Stimulated activated CD4-positive, alpha-beta T cell treated with anti-CD3 and anti-CD28 coated beads, Interleukin-2, amount 100 ng/mL, for 24 hours (primary cell): ENCODE measurements around the gene ARPC1A.
"Not testable (repeated sequence)": the region's sequence is repeated elsewhere in the genome, so short reads cannot be mapped to it uniquely, and the experiment has no call there.

ENCODE experiments used
- DNase-seq, 2 donors: peaks; one replicate each; pipeline ENCODE4 v3.0.0-alpha.2; 2020

The ARPC1A gene

GRCh38 chr7:99371376-99371920, 45.8 kb downstream of the ARPC1A start:
- DNase-seq: no peak

- DNase-seq: no peak
Measured at GRCh38 chr7:99372275-99373090, 46.8 kb downstream of the ARPC1A start.

- no peak for DNase-seq
Measured at GRCh38 chr7:99373091-99374066, 47.7 kb downstream of the ARPC1A start.

GRCh38 chr7:99374111-99375064, 48.7 kb downstream of the ARPC1A start, which contains the start of gene ARPC1B:
ARPC1B (plus strand) TSS chr7:99374730; CDS start chr7:99385715, 10,985 bp downstream.
- DNase-seq: peak; percentile 89 to 91

- DNase-seq: peak; percentile 68 to 76
Measured at GRCh38 chr7:99375070-99375807, 49.5 kb downstream of the ARPC1A start.

GRCh38 chr7:99379043-99379577, 53.4 kb downstream of the ARPC1A start:
- DNase-seq: peak; percentile 46 to 54

- DNase-seq: not testable (repeated sequence)
Measured at GRCh38 chr7:99379693-99380031, 54.0 kb downstream of the ARPC1A start.

- DNase-seq: peak; percentile 45 to 57
Measured at GRCh38 chr7:99380032-99380822, 54.5 kb downstream of the ARPC1A start.

- peak; percentile 86 to 89 for DNase-seq
Measured at GRCh38 chr7:99380823-99381663, 55.3 kb downstream of the ARPC1A start.

GRCh38 chr7:99381664-99382075, 56.0 kb downstream of the ARPC1A start:
- DNase-seq: no peak

GRCh38 chr7:99383203-99383602, 57.5 kb downstream of the ARPC1A start:
- DNase-seq: no peak

GRCh38 chr7:99383791-99384370, 58.2 kb downstream of the ARPC1A start:
- DNase-seq: no peak

- no peak for DNase-seq
Measured at GRCh38 chr7:99384523-99384922, 58.8 kb downstream of the ARPC1A start.

GRCh38 chr7:99385564-99385963, 59.9 kb downstream of the ARPC1A start:
- DNase-seq: no peak

- no peak for DNase-seq
Measured at GRCh38 chr7:99386584-99387238, 61.0 kb downstream of the ARPC1A start.

GRCh38 chr7:99387239-99387635, 61.5 kb downstream of the ARPC1A start:
- DNase-seq: not testable (repeated sequence)

GRCh38 chr7:99387912-99388311, 62.2 kb downstream of the ARPC1A start:
- no peak for DNase-seq

- no peak for DNase-seq
Measured at GRCh38 chr7:99389772-99390171, 64.1 kb downstream of the ARPC1A start.
